Left kidney (tissue), 8 donors: ENCODE data around the gene HNRNPA3. TPM values are rescaled to one million over a fixed set of nuclear protein-coding genes. Genes with fewer than 3 reads are reported as not detected.
"Not testable (repeated sequence)": the region's sequence is repeated elsewhere in the genome, so short reads cannot be mapped to it uniquely, and the experiment has no call there.

Source experiments
- DNase-seq: peaks from one replicate; pipeline ENCODE4 v3.0.0-alpha.2; 2013
- long read RNA-seq, 8 donors: transcript quantifications; one replicate each; lab custom pipeline, GENCODE V29; 2026
- polyA plus RNA-seq: library from polyadenylated mRNA; unstranded; fragments of 120-200 nt; gene quantifications from one replicate; pipeline ENCODE4 v1.2.1, GENCODE V29; 2013; ENCODE audit not compliant: insufficient read length

HNRNPA3 gene
- polyA plus RNA-seq, result 794 TPM
- long read RNA-seq, donor 1, full-length matches to known transcripts, result 16 of 379 reads
- long read RNA-seq, donor 1, partial matches to known transcripts, result 354 of 379 reads
- long read RNA-seq, donor 1, other reads (novel, unspliced or antisense), result 9 of 379 reads
- long read RNA-seq, donor 2, full-length matches to known transcripts, result 33 of 369 reads
- long read RNA-seq, donor 2, partial matches to known transcripts, result 327 of 369 reads
- long read RNA-seq, donor 2, other reads (novel, unspliced or antisense), result 9 of 369 reads
- long read RNA-seq, donor 3, full-length matches to known transcripts, result 26 of 315 reads
- long read RNA-seq, donor 3, partial matches to known transcripts, result 275 of 315 reads
- long read RNA-seq, donor 3, other reads (novel, unspliced or antisense), result 14 of 315 reads
- long read RNA-seq, donor 4, partial matches to known transcripts, result 19 of 19 reads
- long read RNA-seq, donor 4, other reads (novel, unspliced or antisense), result 0 of 19 reads
- long read RNA-seq, donor 5, full-length matches to known transcripts, result 53 of 473 reads
- long read RNA-seq, donor 5, partial matches to known transcripts, result 344 of 473 reads
- long read RNA-seq, donor 5, other reads (novel, unspliced or antisense), result 76 of 473 reads
- long read RNA-seq, donor 6, full-length matches to known transcripts, result 5 of 287 reads
- long read RNA-seq, donor 6, partial matches to known transcripts, result 270 of 287 reads
- long read RNA-seq, donor 6, other reads (novel, unspliced or antisense), result 12 of 287 reads
- long read RNA-seq, donor 7, full-length matches to known transcripts, result 35 of 602 reads
- long read RNA-seq, donor 7, partial matches to known transcripts, result 503 of 602 reads
- long read RNA-seq, donor 7, other reads (novel, unspliced or antisense), result 64 of 602 reads
- long read RNA-seq, donor 8, full-length matches to known transcripts, result 15 of 154 reads
- long read RNA-seq, donor 8, partial matches to known transcripts, result 130 of 154 reads
- long read RNA-seq, donor 8, other reads (novel, unspliced or antisense), result 9 of 154 reads

- peak; percentile 99 for DNase-seq
Measured at GRCh38 chr2:177212106-177212890, at the start of gene HNRNPA3. Gene HNRNPA3 (plus strand): TSS chr2:177212794. CDS start chr2:177212800, 6 bp downstream.

GRCh38 chr2:177164131-177164530, 48.5 kb upstream of the HNRNPA3 start:
- no peak for DNase-seq

GRCh38 chr2:177164584-177165052, 48.0 kb upstream of the HNRNPA3 start:
- peak; percentile 94 for DNase-seq

- DNase-seq, result peak; percentile 70
Measured at GRCh38 chr2:177165061-177165583, 47.5 kb upstream of the HNRNPA3 start.

- DNase-seq, result peak; percentile 46
Measured at GRCh38 chr2:177165721-177166711, 46.6 kb upstream of the HNRNPA3 start.

GRCh38 chr2:177169810-177170514, 42.6 kb upstream of the HNRNPA3 start:
- no peak for DNase-seq

- no peak for DNase-seq
Measured at GRCh38 chr2:177171418-177171865, 41.2 kb upstream of the HNRNPA3 start.

- DNase-seq, result no peak
Measured at GRCh38 chr2:177172034-177172880, 40.3 kb upstream of the HNRNPA3 start.

- no peak for DNase-seq
Measured at GRCh38 chr2:177174486-177174885, 38.1 kb upstream of the HNRNPA3 start.

- no peak for DNase-seq
Measured at GRCh38 chr2:177175917-177176668, 36.5 kb upstream of the HNRNPA3 start.

GRCh38 chr2:177178797-177179196, 33.8 kb upstream of the HNRNPA3 start:
- DNase-seq, result no peak

GRCh38 chr2:177179227-177179626, 33.4 kb upstream of the HNRNPA3 start:
- no peak for DNase-seq

- not testable (repeated sequence) for DNase-seq
Measured at GRCh38 chr2:177179671-177180070, 32.9 kb upstream of the HNRNPA3 start.

GRCh38 chr2:177180269-177181000, 32.2 kb upstream of the HNRNPA3 start:
- DNase-seq, result no peak

- DNase-seq, result no peak
Measured at GRCh38 chr2:177183860-177184259, 28.7 kb upstream of the HNRNPA3 start.

- DNase-seq, result no peak
Measured at GRCh38 chr2:177184606-177185005, 28.0 kb upstream of the HNRNPA3 start.

- DNase-seq, result not testable (repeated sequence)
Measured at GRCh38 chr2:177186038-177186437, 26.6 kb upstream of the HNRNPA3 start.
